ENCODE data around the gene NFIX. TPM values are rescaled to one million over a fixed set of nuclear protein-coding genes. Genes with fewer than 3 reads are reported as not detected.
A peak's percentile ranks its signal among the peaks of the same experiment; 100 is the strongest.

The NFIX gene
- total RNA-seq, 4 donors from 2014 or later: 32.3 to 81.2 (median 51.6) TPM

- no peak for TF ChIP-seq POLR2A (IDR thresholded peaks at IDR 0.05)
- peaks cover 16 to 58% (median 23%) of the 10 kb centered on the region in 3 donors for H3K4me1 ChIP-seq
- H3K4me3 ChIP-seq: no peak overlapping the region
- intact Hi-C loops (cut with DNase I): no loop called here
- DNase-seq: no peak
- peaks cover 11 to 100% (median 25%) of the 10 kb centered on the region in 3 donors for H3K36me3 ChIP-seq
- no peaks in the 10 kb centered on the region for H3K27me3 ChIP-seq
- H3K9me3 ChIP-seq: no peaks in the 10 kb centered on the region
- 50 to 63% methylated on average over 3 of the region's 7 CpGs for WGBS, 2 donors
- peak overlapping the region in 3 of 4 donors; percentile 52 to 61 (median 59) for H3K27ac ChIP-seq
Measured at GRCh38 chr19:13083008-13083404, 87.7 kb downstream of the NFIX start.

GRCh38 chr19:13083627-13084026, 88.4 kb downstream of the NFIX start:
- Histone ChIP-seq H3K4me3 (no peak overlapping the region), H3K9me3 (no peaks in the 10 kb centered on the region), H3K27ac (peak overlapping the region in 2 of 4 donors; percentile 9 to 59), H3K36me3 (peaks cover 5 to 100% (median 25%) of the 10 kb centered on the region in 3 donors), H3K27me3 (no peaks in the 10 kb centered on the region), H3K4me1 (peaks cover 10 to 52% (median 17%) of the 10 kb centered on the region in 3 donors)
- 83% methylated on average over 3 of the region's 9 CpGs; no CpG with 5 or more reads in 1 of the 2 donors for WGBS, 2 donors
- intact Hi-C loops (cut with DNase I): no loop called here
- no peak for TF ChIP-seq CTCF (IDR thresholded peaks at IDR 0.05)
- TF ChIP-seq POLR2A (IDR thresholded peaks at IDR 0.05): no peak
- no peak for DNase-seq

- intact Hi-C loops (cut with DNase I): no loop called here
- Histone ChIP-seq H3K4me1 (peaks cover 0 to 55% (median 7%) of the 10 kb centered on the region in 3 donors), H3K27me3 (no peaks in the 10 kb centered on the region), H3K4me3 (no peak overlapping the region), H3K9me3 (no peaks in the 10 kb centered on the region), H3K27ac (peak overlapping the region in 2 of 4 donors; percentile 42 to 44), H3K36me3 (peaks cover 0 to 100% (median 25%) of the 10 kb centered on the region in 3 donors)
- WGBS, 2 donors: 0 to 43% methylated on average over 1 to 7 of the region's 7 CpGs
- DNase-seq: no peak
- no peak for TF ChIP-seq CTCF (IDR thresholded peaks at IDR 0.05)
- TF ChIP-seq POLR2A (IDR thresholded peaks at IDR 0.05): no peak
Measured at GRCh38 chr19:13085666-13086065, 90.4 kb downstream of the NFIX start.

- H3K4me3 ChIP-seq: no peak overlapping the region
- 80% methylated on average over 1 of the region's 2 CpGs; no CpG with 5 or more reads in 1 of the 2 donors for WGBS, 2 donors
- H3K27ac ChIP-seq: peak overlapping the region in 2 of 4 donors; percentile 19 to 42
- H3K4me1 ChIP-seq: peaks cover 0 to 60% (median 11%) of the 10 kb centered on the region in 3 donors
- H3K27me3 ChIP-seq: no peaks in the 10 kb centered on the region
- peaks cover 0 to 100% (median 25%) of the 10 kb centered on the region in 3 donors for H3K36me3 ChIP-seq
- no peaks in the 10 kb centered on the region for H3K9me3 ChIP-seq
- DNase-seq: no peak
- no peak for TF ChIP-seq POLR2A (IDR thresholded peaks at IDR 0.05)
- intact Hi-C loops (cut with DNase I): no loop called here
Measured at GRCh38 chr19:13086341-13086740, 91.1 kb downstream of the NFIX start.

- Histone ChIP-seq H3K27me3 (no peaks in the 10 kb centered on the region), H3K27ac (peak overlapping the region in 2 of 4 donors; percentile 21 to 42), H3K36me3 (peaks cover 0 to 100% (median 25%) of the 10 kb centered on the region in 3 donors), H3K9me3 (no peaks in the 10 kb centered on the region), H3K4me1 (peaks cover 0 to 60% (median 21%) of the 10 kb centered on the region in 3 donors), H3K4me3 (no peak overlapping the region)
- TF ChIP-seq CTCF (IDR thresholded peaks at IDR 0.05): no peak
- no peak for TF ChIP-seq POLR2A (IDR thresholded peaks at IDR 0.05)
- no peak for DNase-seq
- WGBS, 2 donors: 78% methylated on average over 5 of the region's 12 CpGs; no CpG with 5 or more reads in 1 of the 2 donors
- intact Hi-C loops (cut with DNase I): no loop called here
Measured at GRCh38 chr19:13087295-13087694, 92.0 kb downstream of the NFIX start.

- DNase-seq: no peak
- 80 to 93% methylated on average over 20 to 31 of the region's 37 CpGs for WGBS, 2 donors
- H3K9me3 ChIP-seq: no peaks in the 10 kb centered on the region
- intact Hi-C loops (cut with DNase I): no loop called here
- H3K27me3 ChIP-seq: no peaks in the 10 kb centered on the region
- TF ChIP-seq POLR2A (IDR thresholded peaks at IDR 0.05) (no peak), CTCF (IDR thresholded peaks at IDR 0.05) (no peak)
- H3K4me3 ChIP-seq: no peak overlapping the region
- peaks cover 0 to 59% (median 24%) of the 10 kb centered on the region in 3 donors for H3K4me1 ChIP-seq
- H3K36me3 ChIP-seq: peaks cover 0 to 99% (median 25%) of the 10 kb centered on the region in 3 donors
- peak overlapping the region in 1 of 4 donors; percentile 21 for H3K27ac ChIP-seq
Measured at GRCh38 chr19:13087795-13088537, 92.7 kb downstream of the NFIX start.
